Kidney (tissue), 14 donors: ENCODE results near the gene PABPN1. TPM values are rescaled to one million over a fixed set of nuclear protein-coding genes. Genes with fewer than 3 reads are reported as not detected.

Experiments
- DNase-seq, 5 donors: peaks; one replicate each; pipeline ENCODE4 v3.0.0-alpha.2; 2013 to 2020
- FAIRE-seq: peaks from 2 replicates; lab custom pipeline; 2012; peaks lifted over from hg19 to GRCh38; lab: Jason Lieb, UNC
- H3K27ac ChIP-seq, 2 donors: one replicate each; pipeline ENCODE4 v1.7.0; 2013; ENCODE audit warnings: low read depth in 2 of 2, low read length in 2 of 2, inconsistent platforms in 1 of 2
- H3K27me3 ChIP-seq: one replicate; pipeline ENCODE4 v1.7.1; 2013; ENCODE audit warnings: low read length, inconsistent platforms; ENCODE audit not compliant: control insufficient read depth, insufficient read depth
- H3K36me3 ChIP-seq, 3 donors: one replicate each; pipeline versions ENCODE4 v1.7.0 to v1.7.1; 2013; ENCODE audit warnings: low read length in 3 of 3, control low read depth in 1 of 3, inconsistent platforms in 1 of 3; ENCODE audit not compliant: insufficient read depth in 3 of 3, control insufficient read depth in 2 of 3
- H3K4me1 ChIP-seq, 3 donors: one replicate each; pipeline versions ENCODE4 v1.7.0 to v1.7.1; 2013; ENCODE audit warnings: low read length in 3 of 3, inconsistent platforms in 1 of 3, low read depth in 1 of 3; ENCODE audit not compliant: control insufficient read depth in 2 of 3, insufficient read depth in 2 of 3
- H3K4me3 ChIP-seq, 3 donors: one replicate each; pipeline versions ENCODE4 v1.7.0 to v1.8.1; 2013; ENCODE audit warnings: low read length in 3 of 3, control low read depth in 1 of 3, inconsistent platforms in 1 of 3
- H3K9ac ChIP-seq, 3 donors: one replicate each; pipeline versions ENCODE4 v1.7.0 to v1.7.1; 2013; ENCODE audit warnings: low read length in 3 of 3, control low read depth in 1 of 3, inconsistent platforms in 1 of 3
- H3K9me3 ChIP-seq, 3 donors: one replicate each; pipeline versions ENCODE4 v1.7.0 to v1.7.1; 2013; ENCODE audit warnings: low read length in 3 of 3, control low read depth in 1 of 3, inconsistent platforms in 1 of 3; ENCODE audit not compliant: control insufficient read depth in 2 of 3, insufficient read depth in 1 of 3
- intact Hi-C: fragments of 100-400 bp; cut with DNase I; formaldehyde crosslinking; loops from one replicate; pipeline ENCODE4 v1.11.1; 2022
- polyA plus RNA-seq: library from polyadenylated mRNA; stranded (reverse); fragments of 350-450 nt; fragmentation: Illumina TruSeq; extraction: RNeasy Lipid Tissue Mini Kit (QIAGEN cat#74804); gene quantifications from one replicate; pipeline ENCODE4 v1.2.3, GENCODE V29; 2014; ENCODE audit warnings: low read depth, low replicate concordance; ENCODE audit not compliant: insufficient read depth
- total RNA-seq: library from RNA; stranded (reverse); fragmentation: NEBNext Ultra II Directional; extraction: Animal tissue kit (Norgen Biotek cat#: 25700); gene quantifications from one replicate; pipeline ENCODE4 v1.2.1, GENCODE V29; 2021
- TF ChIP-seq, protein P1 (sequence below): IDR thresholded peaks from 3 replicates; pipeline ENCODE4 v1.5.1; 2012; ENCODE audit warnings: mild to moderate bottlenecking, moderate library complexity, borderline replicate concordance; ENCODE audit not compliant: insufficient read depth; ENCODE audit errors: extremely low read depth
- donor health status: control.
- donor health status: control.
- donor health status: control.
- donor health status: control.
- donor health status: control.
- donor health status: DM: yes; HTN: yes; CAD: no.
- donor health status: Normal renal cell carcinoma (clear cell type).

Gene PABPN1
- total and polyA plus RNA-seq, 2 donors from 2014 or later, result 140 to 145 TPM

DNA sequence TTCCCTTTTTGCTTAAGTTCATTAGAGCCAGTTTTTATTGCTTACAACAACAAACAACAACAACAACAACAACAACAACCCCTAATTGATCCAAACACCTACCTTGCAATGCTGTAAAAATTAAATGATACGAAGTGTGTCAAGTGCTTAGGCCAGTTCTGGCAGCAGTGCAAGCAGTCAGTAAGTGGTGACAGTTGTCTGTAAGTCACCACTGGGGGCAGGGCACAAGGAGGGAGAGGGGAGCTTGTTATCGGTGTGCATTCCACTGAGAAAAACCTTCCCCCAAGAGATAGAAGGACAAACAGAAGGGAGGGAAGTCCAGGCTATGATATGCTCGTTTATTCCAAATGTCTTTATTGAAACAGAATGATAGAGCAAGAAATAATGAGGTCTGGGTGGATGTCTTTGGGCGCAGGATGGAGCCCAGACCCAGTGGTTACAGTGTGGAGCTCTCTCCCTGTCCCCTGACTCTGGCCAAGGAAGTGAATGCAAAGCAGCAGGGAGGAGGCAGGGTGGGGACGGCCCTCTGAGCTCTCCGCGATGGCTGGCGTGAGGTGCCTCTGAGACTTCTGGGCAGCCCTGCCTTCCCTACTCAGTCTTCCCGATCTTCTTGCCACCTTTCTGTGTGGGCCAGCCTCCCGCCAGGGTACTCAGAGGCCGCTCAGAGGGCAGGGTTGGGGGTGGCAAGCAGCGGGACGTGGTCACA is 24.9 kb downstream of the PABPN1 start:
- H3K4me1 ChIP-seq, result no peaks in the 10 kb centered on the region
- no peak for FAIRE-seq
- TF ChIP-seq, protein P1, sequence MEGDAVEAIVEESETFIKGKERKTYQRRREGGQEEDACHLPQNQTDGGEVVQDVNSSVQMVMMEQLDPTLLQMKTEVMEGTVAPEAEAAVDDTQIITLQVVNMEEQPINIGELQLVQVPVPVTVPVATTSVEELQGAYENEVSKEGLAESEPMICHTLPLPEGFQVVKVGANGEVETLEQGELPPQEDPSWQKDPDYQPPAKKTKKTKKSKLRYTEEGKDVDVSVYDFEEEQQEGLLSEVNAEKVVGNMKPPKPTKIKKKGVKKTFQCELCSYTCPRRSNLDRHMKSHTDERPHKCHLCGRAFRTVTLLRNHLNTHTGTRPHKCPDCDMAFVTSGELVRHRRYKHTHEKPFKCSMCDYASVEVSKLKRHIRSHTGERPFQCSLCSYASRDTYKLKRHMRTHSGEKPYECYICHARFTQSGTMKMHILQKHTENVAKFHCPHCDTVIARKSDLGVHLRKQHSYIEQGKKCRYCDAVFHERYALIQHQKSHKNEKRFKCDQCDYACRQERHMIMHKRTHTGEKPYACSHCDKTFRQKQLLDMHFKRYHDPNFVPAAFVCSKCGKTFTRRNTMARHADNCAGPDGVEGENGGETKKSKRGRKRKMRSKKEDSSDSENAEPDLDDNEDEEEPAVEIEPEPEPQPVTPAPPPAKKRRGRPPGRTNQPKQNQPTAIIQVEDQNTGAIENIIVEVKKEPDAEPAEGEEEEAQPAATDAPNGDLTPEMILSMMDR, result no peak
- H3K9me3 ChIP-seq, result no peaks in the 10 kb centered on the region
- H3K9ac ChIP-seq, result no peak overlapping the region
- H3K36me3 ChIP-seq, result no peaks in the 10 kb centered on the region
- no peak overlapping the region for H3K27ac ChIP-seq
- peak in 1 of 5 donors; percentile 73 for DNase-seq
- no peak overlapping the region for H3K4me3 ChIP-seq
- no peaks in the 10 kb centered on the region for H3K27me3 ChIP-seq
- intact Hi-C loops, result no loop called here

DNA sequence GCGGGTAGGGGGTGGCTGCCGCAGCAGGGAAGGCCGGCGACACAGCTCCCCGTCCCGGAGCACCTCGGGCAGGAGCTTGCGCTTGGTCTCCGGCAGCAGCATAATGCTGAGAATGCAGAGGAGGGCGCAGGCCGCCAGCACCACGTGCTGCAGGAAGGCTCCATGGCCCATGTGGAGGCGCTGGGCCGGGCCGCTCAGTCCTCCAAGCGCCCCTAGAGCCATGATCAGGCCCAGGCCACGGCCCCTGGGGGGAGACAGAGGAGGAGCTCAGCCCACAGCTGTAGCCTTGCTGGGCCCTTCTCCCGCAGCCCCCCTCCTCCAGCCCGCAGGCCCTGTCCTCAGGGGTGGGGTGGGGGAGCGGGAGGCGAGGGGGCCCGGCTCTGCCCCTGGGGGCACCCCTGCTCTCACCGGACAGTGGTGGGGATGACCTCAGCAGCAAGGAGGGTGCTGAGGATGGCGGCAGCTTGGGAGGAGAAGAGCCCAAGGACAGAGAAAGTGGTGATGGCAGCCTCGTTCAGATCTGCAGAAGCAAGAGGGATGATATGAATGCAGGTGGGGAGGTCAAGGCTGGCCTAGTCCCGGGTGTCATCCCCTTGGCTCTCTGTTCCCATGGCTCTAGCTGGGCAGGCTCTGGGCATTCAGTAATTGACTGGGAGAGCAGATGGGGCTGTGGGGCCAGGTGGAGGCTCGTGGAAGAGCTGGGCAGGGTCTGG is 25.6 kb downstream of the PABPN1 start:
- DNase-seq (no peak), FAIRE-seq (no peak)
- TF ChIP-seq, protein P1, result no peak
- no peak overlapping the region for H3K27ac ChIP-seq
- no peak overlapping the region for H3K4me3 ChIP-seq
- H3K9ac ChIP-seq, result no peak overlapping the region
- intact Hi-C loops, result no loop called here
- H3K4me1 ChIP-seq, result peaks cover 0 to 2% (median 0%) of the 10 kb centered on the region in 3 donors
- no peaks in the 10 kb centered on the region for H3K36me3 ChIP-seq
- H3K9me3 ChIP-seq, result no peaks in the 10 kb centered on the region
- no peaks in the 10 kb centered on the region for H3K27me3 ChIP-seq

DNA sequence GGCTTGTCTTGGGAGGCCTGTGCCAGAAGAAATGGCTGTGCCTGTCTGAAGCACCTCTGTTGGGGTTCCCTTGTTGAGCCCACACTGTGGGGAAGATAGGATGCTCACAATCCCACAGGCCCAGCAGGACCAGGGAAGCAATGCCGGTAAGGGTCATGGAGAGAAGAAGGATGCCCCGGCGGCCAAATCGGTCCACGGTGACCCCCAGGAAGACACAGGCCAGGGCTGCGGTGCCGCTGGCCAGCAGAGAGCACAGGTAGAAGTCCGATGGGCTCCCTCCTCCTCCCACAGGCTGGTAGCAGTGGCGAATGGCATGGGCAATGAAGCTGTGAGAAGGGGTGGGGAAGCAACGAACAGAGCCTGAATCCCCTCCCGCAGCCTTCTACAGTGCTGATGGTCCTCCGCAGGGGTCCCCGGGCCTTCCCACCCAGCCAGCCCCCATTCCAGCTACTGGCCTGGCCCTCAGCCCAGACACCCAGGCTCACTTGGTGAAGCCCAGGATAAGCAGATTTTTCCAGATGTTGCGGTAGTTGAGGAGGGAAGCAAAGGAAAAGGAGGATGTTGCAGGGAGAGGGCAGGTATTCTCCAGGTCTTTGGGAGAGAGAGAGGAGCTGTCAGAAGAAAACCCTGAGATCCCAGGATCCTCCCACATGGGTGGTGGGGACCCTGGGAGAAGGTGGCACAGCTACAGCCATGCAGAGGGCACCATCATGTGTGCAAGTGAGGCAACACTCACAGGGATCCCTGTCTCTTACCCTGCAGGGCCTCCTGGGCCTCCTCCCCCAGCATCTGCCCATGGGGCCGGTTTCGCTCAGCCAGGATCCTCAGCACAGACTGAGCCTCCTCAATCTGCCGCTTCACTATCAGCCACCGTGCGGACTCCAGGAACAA is 26.4 kb downstream of the PABPN1 start:
- intact Hi-C loops, result no loop called here
- Histone ChIP-seq H3K4me3 (no peak overlapping the region), H3K4me1 (peaks cover 0 to 5% (median 0%) of the 10 kb centered on the region in 3 donors), H3K9ac (no peak overlapping the region), H3K9me3 (no peaks in the 10 kb centered on the region), H3K27ac (no peak overlapping the region), H3K36me3 (no peaks in the 10 kb centered on the region), H3K27me3 (no peaks in the 10 kb centered on the region)
- no peak for DNase-seq
- TF ChIP-seq, protein P1, result no peak
- no peak for FAIRE-seq
